Neural cell (in vitro differentiated cells): ENCODE measurements around the gene MRPL1.

ENCODE experiments used
- CTCF ChIP-seq: fragments of 450-650 bp; IDR thresholded peaks from 2 replicates; pipeline ENCODE4 v1.5.1; 2014; ENCODE audit warnings: antibody characterized with exemption, mild to moderate bottlenecking, moderate library complexity; ENCODE audit not compliant: poor library complexity, severe bottlenecking
- EP300 ChIP-seq: fragments of 450-650 bp; conservative IDR thresholded peaks from 2 replicates; pipeline ENCODE4 v1.6.1; 2014; ENCODE audit warnings: antibody characterized with exemption, mild to moderate bottlenecking, moderate library complexity; ENCODE audit not compliant: poor library complexity, severe bottlenecking
- EZH2 ChIP-seq: fragments of 200-600, 300-800 bp; shearing (Covaris generic), sonication (generic); IDR thresholded peaks from 2 replicates; pipeline ENCODE4 v1.6.1; 2014; ENCODE audit warnings: antibody characterized with exemption, low read length, borderline replicate concordance, mild to moderate bottlenecking; ENCODE audit not compliant: insufficient read depth, poor library complexity, severe bottlenecking
- MXI1 ChIP-seq: fragments of 450-650 bp; conservative IDR thresholded peaks from 2 replicates; pipeline ENCODE4 v1.6.1; 2014; ENCODE audit warnings: antibody characterized with exemption, mild to moderate bottlenecking; ENCODE audit not compliant: poor library complexity, severe bottlenecking
- TAF1 ChIP-seq: IDR thresholded peaks from 2 replicates; pipeline ENCODE4 v1.6.1; 2012; ENCODE audit warnings: low read depth

GRCh38 chr4:77989968-77990367, 127.3 kb downstream of the MRPL1 start:
- TF ChIP-seq TAF1 = no peak
- no peak for TF ChIP-seq CTCF
- no peak for TF ChIP-seq EP300
- no peak for TF ChIP-seq MXI1
- no peak for TF ChIP-seq EZH2
